Measurements from ENCODE around the gene EEFSEC. TPM values are rescaled to one million over a fixed set of nuclear protein-coding genes. Genes with fewer than 3 reads are reported as not detected.

The EEFSEC gene
- total RNA-seq, 3 donors from 2014 or later, result 9.7 to 10.9 (median 10.8) TPM

DNA sequence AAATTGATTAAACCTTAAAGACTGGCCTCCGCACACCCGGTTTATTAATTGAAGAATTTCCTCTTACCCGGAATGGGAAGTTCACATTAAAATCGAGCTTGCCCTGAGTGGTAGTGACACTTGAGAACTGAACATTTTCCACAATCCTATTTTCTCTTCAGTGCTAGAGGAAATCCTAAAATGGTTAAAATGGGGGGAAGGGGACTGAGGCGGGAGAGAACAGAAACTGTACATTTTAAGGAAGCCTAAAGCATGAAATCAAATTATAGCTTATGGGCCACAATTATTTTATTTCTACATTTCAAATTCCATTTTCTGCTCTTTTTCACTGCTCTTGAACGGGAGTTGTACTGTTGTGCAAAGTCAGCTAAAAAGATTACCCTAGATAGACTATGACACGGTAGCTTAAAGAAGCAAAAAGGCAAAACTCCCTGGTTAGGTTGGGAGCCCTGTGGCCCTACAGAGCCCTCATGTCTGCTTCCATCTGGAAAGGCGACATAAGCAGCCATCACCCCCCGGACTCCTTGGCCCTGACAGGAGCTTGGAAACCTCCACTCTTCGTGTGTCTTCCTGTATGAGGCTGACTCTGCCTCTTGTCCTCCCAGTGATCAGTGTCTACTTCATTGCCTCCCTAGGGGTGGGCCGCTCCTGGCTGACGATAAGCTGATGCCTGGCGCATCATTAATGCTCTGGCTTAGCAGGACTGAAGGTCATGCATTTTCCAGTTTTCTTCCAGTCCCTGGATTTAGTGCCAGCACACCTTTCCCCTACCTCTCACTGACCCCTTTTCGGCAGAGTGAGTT is 79.3 kb downstream of the EEFSEC start:
- TF ChIP-seq CTCF (IDR thresholded peaks at IDR 0.05), result no peak
- Histone ChIP-seq H3K9me3 (no peaks in the 10 kb centered on the region), H3K36me3 (ENCODE audit: low read depth) (no peaks in the 10 kb centered on the region), H3K4me3 (no peak overlapping the region), H3K4me1 (ENCODE audit: low read depth) (peaks cover 30% of the 10 kb centered on the region)
- intact Hi-C loops (cut with DNase I, micrococcal nuclease), result no loop called here
- ATAC-seq, result no peak
- no peak for DNase-seq

DNA sequence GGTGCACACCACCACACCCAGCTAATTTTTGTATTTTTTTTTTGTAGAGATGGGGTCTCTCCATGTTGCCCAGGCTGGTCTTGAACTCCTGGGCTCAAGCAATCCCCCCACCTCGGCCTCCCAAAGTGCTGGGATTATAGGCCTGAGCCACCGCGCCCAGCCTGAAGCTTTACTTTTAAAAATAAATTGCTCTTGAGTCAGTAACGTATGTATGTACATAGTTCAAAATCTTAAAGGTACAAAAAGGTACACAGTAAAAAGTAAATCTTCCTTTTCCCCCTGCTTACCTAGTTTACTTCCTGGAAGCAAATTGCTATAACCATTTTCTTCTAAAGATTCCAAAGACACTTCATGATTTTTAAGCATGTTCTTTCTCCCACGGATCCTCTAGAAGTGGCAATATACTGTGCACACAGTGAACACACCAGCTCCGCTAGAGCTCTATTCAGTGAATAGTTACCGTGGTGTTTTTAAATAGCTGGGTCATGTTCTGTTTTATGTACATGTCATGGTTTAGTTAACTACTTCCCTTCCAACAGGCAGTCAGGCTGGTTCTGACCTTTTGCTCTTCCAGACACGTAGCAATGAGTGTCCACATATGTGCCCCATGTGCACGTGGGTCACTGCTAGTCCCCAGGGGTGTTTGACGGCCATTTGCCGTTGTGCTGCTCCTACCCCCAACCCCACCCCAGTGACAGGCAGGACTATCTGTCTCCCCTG is 82.1 kb downstream of the EEFSEC start:
- Histone ChIP-seq H3K4me3 (no peak overlapping the region), H3K4me1 (ENCODE audit: low read depth) (peaks cover 30% of the 10 kb centered on the region), H3K9me3 (no peaks in the 10 kb centered on the region), H3K36me3 (ENCODE audit: low read depth) (no peaks in the 10 kb centered on the region)
- TF ChIP-seq CTCF (IDR thresholded peaks at IDR 0.05), result no peak
- DNase-seq (peak in 1 of 3 donors; percentile 24), ATAC-seq (peak; percentile 72)
- intact Hi-C loops (cut with DNase I, micrococcal nuclease), result no loop called here

DNA sequence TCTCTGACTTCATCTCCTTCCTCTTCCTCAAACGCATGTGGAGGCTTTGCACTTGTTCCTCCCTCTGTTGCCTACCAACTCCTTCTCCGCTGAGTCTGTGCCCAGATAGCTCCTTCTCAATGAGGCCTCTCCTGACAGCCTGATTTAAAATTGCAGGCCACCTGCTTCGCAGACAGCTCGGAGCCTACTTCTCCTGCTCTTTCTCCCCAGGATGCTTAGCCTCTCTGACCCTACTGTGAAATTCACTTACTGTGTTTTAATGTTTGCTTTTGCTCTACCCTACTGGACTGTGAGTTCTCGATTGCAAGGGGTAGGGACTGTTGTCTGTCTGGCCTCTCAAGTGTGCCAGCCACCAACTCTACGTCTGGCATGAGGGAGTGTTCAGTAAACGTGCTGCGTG is 83.4 kb downstream of the EEFSEC start:
- peaks cover 30% of the 10 kb centered on the region for H3K4me1 ChIP-seq (ENCODE audit: low read depth)
- H3K36me3 ChIP-seq (ENCODE audit: low read depth), result no peaks in the 10 kb centered on the region
- intact Hi-C loops (cut with DNase I, micrococcal nuclease), result no loop called here
- ATAC-seq (peak; percentile 55), DNase-seq (peak in 1 of 3 donors; percentile 18)
- no peak for TF ChIP-seq CTCF (IDR thresholded peaks at IDR 0.05)
- no peak overlapping the region for H3K4me3 ChIP-seq
- H3K9me3 ChIP-seq, result no peaks in the 10 kb centered on the region

DNA sequence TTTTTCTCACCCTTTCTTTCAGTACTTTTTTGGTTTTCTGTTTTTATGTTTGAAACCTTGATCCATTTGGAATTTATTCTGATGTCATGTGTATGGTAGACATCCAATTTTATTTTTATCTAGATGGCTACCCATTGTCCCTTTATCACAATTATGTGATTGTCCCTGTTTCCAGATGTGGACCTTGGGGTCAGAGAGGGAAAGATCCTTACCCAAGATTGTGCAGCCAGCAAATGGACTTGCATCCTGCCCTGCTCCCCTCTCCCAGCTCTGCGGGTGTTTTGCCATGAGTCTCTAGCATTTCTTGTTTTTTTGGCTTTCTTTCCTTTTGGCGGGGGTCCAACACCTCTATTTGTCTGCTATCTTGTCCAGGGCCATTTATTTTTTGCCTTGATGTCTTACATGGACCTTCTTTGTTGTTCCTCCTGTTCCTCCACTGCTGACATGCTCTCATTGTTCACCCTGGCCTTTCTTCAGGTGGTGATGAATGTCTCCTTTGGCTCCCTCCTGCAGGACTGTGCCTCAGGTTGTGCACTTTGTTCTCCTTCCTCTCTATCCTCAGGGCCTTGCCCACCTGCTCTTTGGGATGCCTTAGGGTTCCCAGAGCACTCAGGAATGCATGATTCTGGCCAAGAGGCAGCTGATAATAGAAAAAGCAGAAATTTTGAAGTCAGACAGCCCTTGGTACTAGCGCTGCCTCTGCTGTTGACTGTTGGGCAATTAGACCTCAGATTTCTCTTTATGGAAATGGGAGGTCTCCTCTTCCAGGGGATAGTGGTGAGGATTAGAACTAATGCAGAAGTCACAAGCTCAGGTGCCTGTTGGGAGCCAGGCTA is 84.3 kb downstream of the EEFSEC start:
- no peaks in the 10 kb centered on the region for H3K36me3 ChIP-seq (ENCODE audit: low read depth)
- no peak for ATAC-seq
- DNase-seq, result no peak
- TF ChIP-seq CTCF (IDR thresholded peaks at IDR 0.05), result no peak
- H3K4me1 ChIP-seq (ENCODE audit: low read depth), result peaks cover 30% of the 10 kb centered on the region
- H3K9me3 ChIP-seq, result no peaks in the 10 kb centered on the region
- no peak overlapping the region for H3K4me3 ChIP-seq
- intact Hi-C loops (cut with DNase I, micrococcal nuclease), result no loop called here

GRCh38 chr3:128238184-128238489 is 84.9 kb downstream of the EEFSEC start:
- intact Hi-C loops (cut with DNase I, micrococcal nuclease), result no loop called here
- DNase-seq (no peak), ATAC-seq (no peak)
- no peak for TF ChIP-seq CTCF (IDR thresholded peaks at IDR 0.05)
- Histone ChIP-seq H3K9me3 (no peaks in the 10 kb centered on the region), H3K4me3 (no peak overlapping the region), H3K4me1 (ENCODE audit: low read depth) (peaks cover 30% of the 10 kb centered on the region), H3K36me3 (ENCODE audit: low read depth) (no peaks in the 10 kb centered on the region)

Measured in mucosa of descending colon (tissue), 3 donors.